WTC11 (cell line): Measurements from ENCODE around the gene PBX4. TPM values are rescaled to one million over a fixed set of nuclear protein-coding genes. Genes with fewer than 3 reads are reported as not detected.

ENCODE experiments used
- ATAC-seq: fragments of 200-7000 bp; cut with Tn5 transposase; 2 replicates; pipeline ENCODE4 v1.10.0; 2021; ENCODE audit warnings: mild to moderate bottlenecking, moderate library complexity
- CTCF ChIA-PET: fragments of 300-600 bp; sonication (Branson Sonifier 250); formaldehyde crosslinking; loops from one replicate; lab custom pipeline; 2021; ENCODE audit warnings: antibody characterized with exemption; lab: Charles Lee
- POLR2A ChIA-PET: fragments of 350-600 bp; sonication (Branson Sonifier 250); formaldehyde crosslinking; loops from one replicate; lab custom pipeline; 2021; ENCODE audit warnings: antibody characterized with exemption; lab: Charles Lee
- DNase-seq: peaks from one replicate; pipeline ENCODE4 v3.0.0; 2021; ENCODE audit warnings: low spot score
- H3K27ac Mint-ChIP-seq: 2 replicates; pipeline ENCODE4 v1.8.0; 2021; ENCODE audit warnings: mixed read lengths
- H3K27me3 Mint-ChIP-seq: 2 replicates; pipeline ENCODE4 v1.8.0; 2021; ENCODE audit warnings: low read depth, mild to moderate bottlenecking, moderate library complexity, mixed read lengths
- H3K36me3 Mint-ChIP-seq: 2 replicates; pipeline ENCODE4 v1.8.0; 2021; ENCODE audit warnings: mixed read lengths
- H3K4me1 Mint-ChIP-seq: 2 replicates; pipeline ENCODE4 v1.8.0; 2022; ENCODE audit warnings: mixed read lengths
- H3K4me3 Mint-ChIP-seq: 2 replicates; pipeline ENCODE4 v1.8.0; 2021; ENCODE audit warnings: mild to moderate bottlenecking, moderate library complexity, mixed read lengths
- H3K9me3 Mint-ChIP-seq: 2 replicates; pipeline ENCODE4 v1.8.0; 2021; ENCODE audit warnings: mixed read lengths
- ATF2 ChIP-seq: sonication (generic); formaldehyde crosslinking; IDR thresholded peaks from 2 replicates; pipeline ENCODE4 v1.8.1; 2022; ENCODE audit warnings: low read depth, missing genetic modification reagents, borderline replicate concordance
- ATF6 ChIP-seq: sonication (generic); formaldehyde crosslinking; IDR thresholded peaks from 2 replicates; pipeline ENCODE4 v1.8.1; 2023; ENCODE audit warnings: mild to moderate bottlenecking, missing genetic modification reagents
- CREB1 ChIP-seq: sonication (generic); formaldehyde crosslinking; IDR thresholded peaks from 2 replicates; pipeline ENCODE4 v1.8.0; 2023; ENCODE audit warnings: mild to moderate bottlenecking, missing genetic modification reagents
- CTCF ChIP-seq: fragments of 200-600 bp; IDR thresholded peaks from 2 replicates; pipeline ENCODE4 v1.8.0; 2022; ENCODE audit warnings: antibody characterized with exemption
- E2F4 ChIP-seq: sonication (generic); formaldehyde crosslinking; IDR thresholded peaks from 2 replicates; pipeline ENCODE4 v1.8.1; 2022; ENCODE audit warnings: low read depth, mild to moderate bottlenecking, moderate library complexity, missing genetic modification reagents, borderline replicate concordance
- E2F5 ChIP-seq: sonication (generic); formaldehyde crosslinking; IDR thresholded peaks from 2 replicates; pipeline ENCODE4 v1.8.1; 2022; ENCODE audit warnings: mild to moderate bottlenecking, moderate library complexity, missing genetic modification reagents
- ERG ChIP-seq: fragments of 250-450 bp; sonication (Bioruptor Pico); IDR thresholded peaks from 2 replicates; pipeline ENCODE4 v1.8.0; 2021; ENCODE audit warnings: mild to moderate bottlenecking
- ESRRA ChIP-seq: sonication (generic); formaldehyde crosslinking; IDR thresholded peaks from 2 replicates; pipeline ENCODE4 v1.8.1; 2022; ENCODE audit warnings: mild to moderate bottlenecking, missing genetic modification reagents, borderline replicate concordance
- FOXJ3 ChIP-seq: sonication (generic); formaldehyde crosslinking; IDR thresholded peaks from 2 replicates; pipeline ENCODE4 v1.9.0; 2021; ENCODE audit warnings: missing genetic modification reagents, mild to moderate bottlenecking, borderline replicate concordance
- HMGXB4 ChIP-seq: sonication (generic); formaldehyde crosslinking; IDR thresholded peaks from 2 replicates; pipeline ENCODE4 v1.8.1; 2023; ENCODE audit warnings: mild to moderate bottlenecking, moderate library complexity, missing genetic modification reagents
- IRF2 ChIP-seq: sonication (generic); formaldehyde crosslinking; IDR thresholded peaks from 2 replicates; pipeline ENCODE4 v1.8.0; 2022; ENCODE audit warnings: low read depth, missing genetic modification reagents, borderline replicate concordance
- MXD4 ChIP-seq: fragments of 250-450 bp; sonication (Bioruptor Pico); IDR thresholded peaks from 2 replicates; pipeline ENCODE4 v1.8.0; 2021; ENCODE audit warnings: mild to moderate bottlenecking, moderate library complexity, borderline replicate concordance
- PRRX2 ChIP-seq: fragments of 250-450 bp; sonication (Bioruptor Pico); IDR thresholded peaks from 2 replicates; pipeline ENCODE4 v1.8.0; 2021; ENCODE audit warnings: mild to moderate bottlenecking
- TEAD4 ChIP-seq: sonication (generic); formaldehyde crosslinking; IDR thresholded peaks from 2 replicates; pipeline ENCODE4 v1.8.0; 2022; ENCODE audit warnings: mild to moderate bottlenecking, missing genetic modification reagents
- USF1 ChIP-seq: sonication (generic); formaldehyde crosslinking; IDR thresholded peaks from 2 replicates; pipeline ENCODE4 v1.8.0; 2022; ENCODE audit warnings: mild to moderate bottlenecking, missing genetic modification reagents
- ZNF317 ChIP-seq: sonication (generic); formaldehyde crosslinking; IDR thresholded peaks from 2 replicates; pipeline ENCODE4 v1.8.1; 2023; ENCODE audit warnings: low read depth, mild to moderate bottlenecking, moderate library complexity, missing genetic modification reagents, borderline replicate concordance
- ZNF512 ChIP-seq: sonication (generic); formaldehyde crosslinking; IDR thresholded peaks from 2 replicates; pipeline ENCODE4 v1.8.1; 2022; ENCODE audit warnings: missing genetic modification reagents, borderline replicate concordance
- ZNF671 ChIP-seq: fragments of 250-450 bp; sonication (Bioruptor Pico); IDR thresholded peaks from 2 replicates; pipeline ENCODE4 v1.8.0; 2021; ENCODE audit warnings: mild to moderate bottlenecking
- total RNA-seq: library from RNA; stranded (reverse); gene quantifications from 3 replicates; pipeline ENCODE4 v1.2.3, GENCODE V29; 2021

PBX4 gene
- total RNA-seq, 1 experiment from 2014 or later = 3.2 TPM

GRCh38 chr19:19623383-19623782, 4.9 kb upstream of the PBX4 start:
- TF ChIP-seq CREB1 (CRISPR knock-in tag) = no peak
- TF ChIP-seq ZNF671 = no peak
- TF ChIP-seq CTCF = no peak
- TF ChIP-seq ZNF317 (CRISPR knock-in tag) = no peak
- TF ChIP-seq FOXJ3 (CRISPR knock-in tag) = no peak
- no peak for TF ChIP-seq USF1 (CRISPR knock-in tag)
- TF ChIP-seq ATF2 (CRISPR knock-in tag) = no peak
- TF ChIP-seq ATF6 (CRISPR knock-in tag) = no peak
- no peak for TF ChIP-seq IRF2 (CRISPR knock-in tag)
- TF ChIP-seq PRRX2 (CRISPR knock-in tag) = no peak
- CTCF ChIA-PET = no interaction called here

GRCh38 chr19:19619849-19620210, 1.3 kb upstream of the PBX4 start:
- DNase-seq = no peak
- ChIA-PET CTCF (interaction anchor here (1.2 to 4.7 kb wide), 4 partner anchors 24 to 88 kb away, joined by 3 to 24 read pairs (median 8); partner anchors contain the start of gene GMIP), POLR2A (no interaction called here)
- ATAC-seq = no peak
- H3K27me3 Mint-ChIP-seq = peaks cover 29% of the 10 kb centered on the region
- H3K27ac Mint-ChIP-seq = no peak overlapping the region
- H3K4me3 Mint-ChIP-seq = no peak overlapping the region
- H3K4me1 Mint-ChIP-seq = peaks cover 13% of the 10 kb centered on the region
- peaks cover 11% of the 10 kb centered on the region for H3K36me3 Mint-ChIP-seq
- no peaks in the 10 kb centered on the region for H3K9me3 Mint-ChIP-seq
- no peak for TF ChIP-seq TEAD4
- TF ChIP-seq ZNF671 = no peak
- TF ChIP-seq HMGXB4 (CRISPR knock-in tag) = no peak
- TF ChIP-seq ZNF512 = no peak
- TF ChIP-seq ATF6 (CRISPR knock-in tag) = no peak
- no peak for TF ChIP-seq ERG
- no peak for TF ChIP-seq E2F5 (CRISPR knock-in tag)
- TF ChIP-seq MXD4 (CRISPR knock-in tag) = no peak
- no peak for TF ChIP-seq ESRRA (CRISPR knock-in tag)
- no peak for TF ChIP-seq FOXJ3 (CRISPR knock-in tag)
- no peak for TF ChIP-seq E2F4 (CRISPR knock-in tag)

More at GRCh38 chr19:19623383-19623782, 4.9 kb upstream of the PBX4 start:
- H3K4me3 Mint-ChIP-seq = no peak overlapping the region
- peaks cover 16% of the 10 kb centered on the region for H3K36me3 Mint-ChIP-seq
- ATAC-seq = no peak
- H3K9me3 Mint-ChIP-seq = no peaks in the 10 kb centered on the region
- H3K4me1 Mint-ChIP-seq = peaks cover 21% of the 10 kb centered on the region
- POLR2A ChIA-PET = interaction anchor here (0.7 kb wide), 1 partner anchor 39 kb away, joined by 4 read pairs; no protein-coding TSS in a partner anchor
- DNase-seq = no peak
- no peak overlapping the region for H3K27ac Mint-ChIP-seq
- peaks cover 14% of the 10 kb centered on the region for H3K27me3 Mint-ChIP-seq
